HG03439 (cell line): ENCODE results near the gene ANKRD66.
"Not testable (repeated sequence)": the region's sequence is repeated elsewhere in the genome, so short reads cannot be mapped to it uniquely, and the experiment has no call there.

ENCODE experiments used
- ATAC-seq: cut with Tn5 transposase; IDR thresholded peaks from one replicate; pipeline ENCODE4 v1.9.1; 2021; ENCODE audit warnings: mild to moderate bottlenecking, moderate library complexity; ENCODE audit not compliant: unreplicated experiment

The ANKRD66 gene

GRCh38 chr6:46746696-46747095, at the start of gene ANKRD66:
Gene ANKRD66 (plus strand): TSS chr6:46746933. CDS start chr6:46751949, 5,016 bp downstream.
- no peak for ATAC-seq

DNA sequence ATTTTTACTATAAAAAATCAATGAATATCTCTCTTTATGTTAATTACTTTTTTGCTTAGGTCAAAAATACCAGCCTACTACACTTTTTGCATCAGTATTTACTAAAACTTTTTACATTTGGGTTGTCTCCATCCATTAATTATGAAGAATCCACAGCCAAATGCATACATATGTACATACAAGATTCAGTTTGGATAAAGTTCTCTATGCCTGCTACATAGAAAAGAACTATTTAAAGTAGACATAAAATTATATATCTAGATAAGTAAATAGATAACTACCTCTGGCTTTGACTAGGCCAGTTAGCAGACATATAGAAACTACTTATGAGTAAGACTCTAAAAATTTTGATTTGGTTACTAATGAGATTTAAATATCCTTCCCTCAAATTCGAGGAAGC, 46.8 kb upstream of the ANKRD66 start:
- ATAC-seq: no peak

DNA sequence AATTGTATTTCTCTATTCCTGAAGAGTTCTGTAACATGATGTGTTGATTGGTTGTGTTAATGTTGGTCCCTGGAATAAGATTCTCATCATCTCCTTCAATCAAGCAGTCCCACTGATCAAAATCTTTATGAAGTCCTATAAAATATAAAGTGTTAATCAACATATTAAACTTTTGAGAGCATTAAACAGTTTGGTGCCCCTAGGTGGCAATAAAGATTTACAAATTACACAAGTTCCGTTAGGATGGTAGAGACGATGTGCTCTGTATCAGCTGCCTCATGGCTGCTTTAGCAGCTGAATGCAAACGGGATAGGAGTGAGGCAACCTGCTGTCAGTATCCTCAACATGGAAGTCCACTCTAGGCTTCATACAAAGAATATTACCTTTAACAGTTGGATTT, 42.2 kb upstream of the ANKRD66 start:
- ATAC-seq: no peak

DNA sequence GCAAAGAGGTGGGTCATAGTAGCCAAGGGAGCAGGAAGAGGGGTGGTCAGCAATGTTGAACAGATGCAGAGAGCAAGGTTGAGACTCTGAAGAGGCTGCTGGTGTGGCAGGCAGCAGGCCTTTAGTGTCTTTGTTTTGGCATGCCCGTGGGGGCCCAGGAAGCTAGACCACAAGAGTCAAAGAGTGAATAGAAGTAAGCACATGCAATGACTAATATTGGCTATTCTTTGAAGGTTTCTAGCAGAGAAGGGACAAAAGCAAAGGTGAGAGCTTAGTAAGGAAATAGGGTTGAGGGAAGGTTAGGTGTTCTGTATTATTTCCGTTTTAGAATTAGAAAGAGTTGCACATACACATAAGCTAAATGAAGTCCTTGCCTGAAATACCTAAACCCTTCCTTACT, 40.3 kb upstream of the ANKRD66 start:
- no peak for ATAC-seq

- ATAC-seq: no peak
Observed at GRCh38 chr6:46711491-46711890, 35.2 kb upstream of the ANKRD66 start.

GRCh38 chr6:46715141-46715540, 31.6 kb upstream of the ANKRD66 start:
- no peak for ATAC-seq

DNA sequence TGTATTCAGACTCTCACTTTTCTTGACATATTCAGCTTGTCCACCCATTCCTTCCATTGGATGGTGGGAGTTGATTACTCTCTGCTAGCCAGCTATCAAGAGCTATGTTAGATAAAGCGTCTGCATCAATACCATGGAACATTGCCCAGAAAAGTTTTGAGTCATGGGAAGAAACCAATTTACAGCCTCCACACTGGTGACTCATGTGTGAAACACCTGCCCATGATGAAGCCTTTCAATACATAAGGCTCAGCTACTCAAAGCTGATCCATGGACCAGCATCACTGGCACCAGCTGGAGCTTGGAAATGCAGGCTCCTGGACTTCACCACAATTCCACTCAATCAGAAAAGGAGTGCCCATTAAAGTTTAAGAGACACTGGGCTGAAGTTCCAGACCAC, 27.6 kb upstream of the ANKRD66 start:
- no peak for ATAC-seq

DNA sequence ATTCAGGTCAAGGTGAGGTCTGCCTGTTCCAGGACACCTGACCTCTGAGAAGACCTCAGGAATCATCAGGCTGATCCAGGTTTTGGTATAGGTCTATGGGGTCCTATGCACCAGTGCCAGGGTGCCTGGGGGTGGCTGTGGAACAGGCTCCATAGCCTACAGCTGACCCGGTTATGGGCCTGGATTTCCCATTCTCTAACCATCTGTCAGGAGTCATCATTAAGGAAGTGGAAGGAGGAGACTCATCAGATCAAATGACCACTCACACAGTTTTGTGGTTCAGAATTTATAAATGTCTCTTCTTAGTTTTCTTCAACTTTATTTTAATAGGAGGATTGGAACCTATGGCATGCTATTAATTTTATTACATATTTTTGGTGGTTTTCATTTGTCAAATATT, 26.3 kb upstream of the ANKRD66 start:
- no peak for ATAC-seq

DNA sequence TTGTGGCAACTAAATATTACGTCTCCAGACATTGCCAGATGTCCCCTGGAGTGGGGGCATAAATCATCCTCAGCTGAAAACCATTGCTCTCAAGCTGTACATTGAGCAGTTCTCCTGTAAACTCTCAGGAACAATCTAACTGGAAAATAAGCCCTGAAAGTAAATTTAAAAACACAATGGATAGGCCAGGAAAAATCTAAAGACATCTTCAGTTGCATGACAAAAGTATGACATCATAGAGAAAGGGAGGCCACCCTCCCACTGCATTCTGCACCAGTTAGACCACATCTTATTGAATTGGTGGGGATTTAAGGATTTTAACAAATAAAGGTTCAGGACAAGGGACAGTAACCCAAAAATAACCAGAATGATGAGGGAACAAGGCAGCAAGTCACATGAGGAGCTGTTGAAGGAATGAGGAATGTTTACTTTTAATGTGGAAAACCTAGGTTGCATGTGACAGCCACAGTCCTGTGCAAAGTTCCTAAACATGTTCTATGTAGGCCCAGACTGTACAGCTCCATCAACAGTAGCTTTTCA, 16.9 kb upstream of the ANKRD66 start:
- ATAC-seq: no peak

DNA sequence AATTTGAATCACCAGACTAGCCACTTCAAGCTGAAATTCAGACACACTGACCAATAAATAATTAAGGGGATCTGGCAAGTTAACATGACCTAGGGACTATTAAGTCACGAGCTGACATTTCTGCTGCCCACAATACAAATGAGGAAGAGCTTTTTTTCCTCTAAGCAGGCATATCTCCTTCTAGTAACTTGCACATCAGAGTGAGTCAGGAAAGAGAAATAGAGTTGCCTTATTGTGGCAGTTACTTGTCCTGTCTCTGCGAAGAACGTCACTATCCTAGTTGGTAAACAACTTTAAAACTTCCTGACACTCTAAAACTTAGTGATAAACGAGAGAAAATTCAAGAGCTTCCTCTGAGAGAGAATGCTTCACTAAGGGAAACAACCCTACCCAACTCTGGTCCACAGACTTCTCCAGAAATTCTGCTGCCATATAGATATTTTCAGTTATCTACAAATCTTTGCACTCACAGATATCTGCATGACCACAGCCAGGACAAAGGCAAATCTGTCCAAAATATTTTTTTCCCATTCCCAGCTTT, 15.7 kb upstream of the ANKRD66 start:
- no peak for ATAC-seq

GRCh38 chr6:46733341-46733801, 13.4 kb upstream of the ANKRD66 start:
- no peak for ATAC-seq

DNA sequence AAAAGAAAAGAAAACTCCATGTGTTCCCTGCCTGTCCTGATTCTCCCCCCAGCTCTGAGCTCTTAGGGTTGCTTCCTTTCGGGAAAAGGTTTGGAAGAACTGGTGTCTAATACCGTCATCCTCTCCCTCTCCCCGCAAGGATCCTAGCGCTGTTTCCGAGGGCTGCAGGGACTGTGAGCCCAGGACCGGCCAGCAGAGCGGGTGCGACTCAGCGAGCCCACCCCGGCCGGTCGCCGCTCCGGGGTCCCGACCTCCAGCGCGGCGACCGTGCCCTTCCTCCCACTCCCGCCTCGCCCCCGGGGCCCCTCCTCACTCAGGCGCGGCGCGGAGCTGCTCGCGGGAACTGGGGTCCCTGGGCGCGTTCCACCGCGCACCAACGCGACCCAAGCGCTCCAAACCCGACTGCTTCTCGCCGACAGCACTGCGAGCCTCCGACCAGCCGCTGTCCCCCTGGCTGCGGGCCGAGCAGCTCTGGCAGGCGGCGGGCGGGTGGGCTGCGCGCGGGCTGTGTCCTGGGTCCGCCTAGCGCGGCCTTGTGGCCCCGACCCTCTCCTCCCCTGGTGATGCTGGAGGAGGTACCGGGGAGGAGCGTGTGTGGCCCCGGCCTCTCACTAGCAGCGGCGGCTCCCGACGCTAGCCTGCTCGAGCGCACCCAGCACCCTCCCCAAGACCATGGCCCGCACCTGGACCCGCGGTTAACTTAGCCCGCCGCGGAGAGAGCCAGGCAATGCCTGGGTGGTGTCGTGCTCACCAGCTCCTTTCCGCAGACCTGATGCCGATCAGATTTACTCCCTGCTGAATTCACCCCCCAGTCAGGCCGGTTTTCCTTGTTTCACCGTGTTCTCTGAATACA, 11.6 kb upstream of the ANKRD66 start, which contains the start of gene PLA2G7:
Gene PLA2G7, minus strand, starts transcription at position 509 of the 853 bp plus-strand sequence. CDS start 12,484 bp downstream, outside the sequence.
- no peak for ATAC-seq

DNA sequence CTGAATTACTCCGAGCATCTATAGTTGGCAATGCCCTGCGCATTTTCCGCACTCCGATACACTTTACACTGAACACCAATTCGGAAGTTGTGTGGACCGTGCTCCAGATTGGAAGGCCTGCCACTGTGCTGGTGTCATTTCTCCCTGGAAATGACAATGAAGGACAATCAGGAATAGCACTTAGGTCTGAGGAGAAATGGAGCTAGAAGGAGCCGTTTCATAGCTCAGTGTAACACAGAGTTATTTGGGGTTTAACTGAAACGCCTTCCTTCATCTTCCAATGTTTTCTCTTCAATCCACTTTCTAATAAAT, 11.1 kb upstream of the ANKRD66 start:
- no peak for ATAC-seq

DNA sequence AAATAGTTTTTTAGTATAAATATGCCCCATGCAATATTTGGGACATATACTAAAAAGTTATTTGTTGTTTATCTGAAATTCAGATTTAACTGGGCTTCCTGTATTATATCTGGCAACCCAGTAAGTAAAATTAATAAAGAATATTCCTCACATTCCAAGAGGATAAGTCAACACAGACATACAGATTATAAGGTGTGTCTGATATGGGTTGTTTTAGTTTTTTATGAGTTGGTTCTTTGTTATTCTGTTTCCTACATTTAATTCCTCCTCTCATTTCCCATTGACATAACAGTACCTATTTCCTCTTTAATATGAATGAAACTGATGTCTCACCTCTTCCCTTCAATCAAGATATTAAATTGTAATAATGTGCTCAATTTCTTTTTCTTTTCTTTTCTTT, 9.8 kb upstream of the ANKRD66 start:
- no peak for ATAC-seq

GRCh38 chr6:46741482-46741881, 5.3 kb upstream of the ANKRD66 start:
- no peak for ATAC-seq

- no peak for ATAC-seq
Observed at GRCh38 chr6:46741910-46742309, 4.8 kb upstream of the ANKRD66 start.

- ATAC-seq: no peak
Observed at GRCh38 chr6:46743425-46744158, 3.1 kb upstream of the ANKRD66 start.

DNA sequence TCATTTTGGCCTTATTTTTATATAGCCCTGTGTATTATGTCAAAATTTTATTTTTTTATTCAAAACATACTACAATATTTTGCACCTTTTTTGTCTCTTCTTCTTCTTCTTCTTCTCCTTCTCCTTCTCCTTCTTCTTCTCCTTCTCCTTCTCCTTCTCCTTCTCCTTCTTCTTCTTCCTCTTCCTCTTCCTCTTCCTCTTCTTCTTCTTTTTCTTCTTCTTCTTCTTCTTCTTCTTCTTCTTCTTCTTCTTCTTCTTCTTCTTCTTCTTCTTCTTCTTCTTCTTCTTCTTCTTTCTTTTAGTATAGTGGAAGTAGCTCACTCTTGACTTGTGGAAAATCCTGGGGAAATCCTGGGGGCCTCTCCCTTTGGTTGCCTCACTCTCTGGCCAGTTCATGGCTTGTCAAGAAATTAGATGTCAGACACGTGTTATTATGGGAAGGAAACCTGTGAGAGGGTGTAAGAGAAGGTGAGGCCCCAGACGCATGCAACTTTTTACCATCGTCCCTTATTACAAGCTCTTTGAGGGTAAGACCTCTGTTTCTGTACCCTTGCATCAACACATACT, 2.5 kb upstream of the ANKRD66 start:
- ATAC-seq: not testable (repeated sequence)

DNA sequence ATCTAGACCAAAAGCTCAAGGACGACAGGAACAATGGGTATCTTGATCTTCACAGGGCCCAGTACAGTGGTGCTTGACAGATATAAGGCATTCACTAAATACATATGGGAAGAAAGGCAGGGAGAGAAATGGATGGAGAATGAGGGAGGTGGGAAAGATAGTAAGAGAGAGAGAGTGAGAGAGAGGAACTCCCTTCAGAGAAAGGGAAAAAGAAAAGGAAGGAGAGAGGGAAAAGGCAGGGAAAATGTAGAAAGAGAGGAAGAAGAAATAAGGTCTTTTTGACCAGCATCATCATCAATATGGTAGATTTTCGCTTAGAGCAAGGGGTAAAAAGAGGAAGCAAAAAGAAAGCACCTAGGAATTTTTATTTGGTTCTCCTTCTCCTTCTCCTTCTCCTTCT, 760 bp upstream of the ANKRD66 start:
- ATAC-seq: no peak

- ATAC-seq: no peak
Observed at GRCh38 chr6:46748940-46749503, 2.3 kb downstream of the ANKRD66 start.

GRCh38 chr6:46749731-46750130, 3.0 kb downstream of the ANKRD66 start:
- no peak for ATAC-seq
